HCT116 (cell line): ENCODE results near the gene PLD3.

Experiments used
- CEBPB ChIP-seq: IDR thresholded peaks from 2 replicates; pipeline ENCODE4 v1.6.1; 2012; ENCODE audit warnings: low read depth
- CTCF ChIP-seq, 3 experiments: fragments of 200-600 bp in 1 of 3; sonication (generic) in 1 of 3; IDR thresholded peaks in 2 of 3; conservative IDR thresholded peaks in 1 of 3; 2 replicates each; pipeline ENCODE4 v1.5.1; 2012 to 2017; ENCODE audit warnings: low read depth in 2 of 3, low read length in 2 of 3, antibody characterized with exemption in 1 of 3, borderline replicate concordance in 1 of 3, control low read depth in 1 of 3, mild to moderate bottlenecking in 1 of 3, mixed read lengths in 1 of 3, mixed run types in 1 of 3, moderate library complexity in 1 of 3; ENCODE audit not compliant: insufficient read depth in 1 of 3
- EZH2 ChIP-seq: fragments of 200-600 bp; sonication (generic); IDR thresholded peaks from 2 replicates; pipeline ENCODE4 v1.6.1; 2017; ENCODE audit warnings: antibody characterized with exemption, mixed run types
- POLR2A ChIP-seq: IDR thresholded peaks from 2 replicates; pipeline ENCODE4 v1.7.0; 2011; ENCODE audit warnings: borderline replicate concordance; ENCODE audit not compliant: insufficient read depth, insufficient read length; ENCODE audit errors: extremely low read depth
- POLR2AphosphoS5 ChIP-seq: IDR thresholded peaks from 2 replicates; pipeline ENCODE4 v1.6.1; 2011; ENCODE audit warnings: mild to moderate bottlenecking, low read depth, low read length, moderate library complexity
- TCF7L2 ChIP-seq: IDR thresholded peaks from 2 replicates; pipeline ENCODE4 v1.7.0; 2011; ENCODE audit warnings: borderline replicate concordance, inconsistent platforms; ENCODE audit not compliant: insufficient read depth, insufficient read length; ENCODE audit errors: extremely low read depth
- ZFX ChIP-seq: fragments of 450-650 bp; IDR thresholded peaks from 2 replicates; pipeline ENCODE4 v1.6.1; 2017
- ZNF274 ChIP-seq: fragments of 200-500 bp; sonication (Bioruptor generic); IDR thresholded peaks from 2 replicates; pipeline ENCODE4 v1.6.1; 2014; ENCODE audit warnings: mild to moderate bottlenecking, low read depth, low read length, inconsistent platforms

GRCh38 chr19:40363069-40363468, 14.6 kb downstream of the PLD3 start:
- TF ChIP-seq CTCF (IDR thresholded peaks at IDR 0.05 in 2 of 3, conservative IDR thresholded peaks at IDR 0.05 in 1 of 3; ENCODE audit: borderline replicate concordance in 1 of 3, insufficient read depth in 1 of 3, low read depth in 2 of 3, low read length in 2 of 3) (no peak), POLR2A (no peak), ZNF274 (no peak), EZH2 (no peak), POLR2AphosphoS5 (no peak), TCF7L2 (no peak), CEBPB (no peak), ZFX (no peak)
